EH (cell line): ENCODE results near the gene GAB2.

ENCODE experiments used
- DNase-seq: peaks from one replicate; pipeline ENCODE4 v3.0.0-alpha.2; 2015; ENCODE audit warnings: low read depth

GAB2 gene

DNA sequence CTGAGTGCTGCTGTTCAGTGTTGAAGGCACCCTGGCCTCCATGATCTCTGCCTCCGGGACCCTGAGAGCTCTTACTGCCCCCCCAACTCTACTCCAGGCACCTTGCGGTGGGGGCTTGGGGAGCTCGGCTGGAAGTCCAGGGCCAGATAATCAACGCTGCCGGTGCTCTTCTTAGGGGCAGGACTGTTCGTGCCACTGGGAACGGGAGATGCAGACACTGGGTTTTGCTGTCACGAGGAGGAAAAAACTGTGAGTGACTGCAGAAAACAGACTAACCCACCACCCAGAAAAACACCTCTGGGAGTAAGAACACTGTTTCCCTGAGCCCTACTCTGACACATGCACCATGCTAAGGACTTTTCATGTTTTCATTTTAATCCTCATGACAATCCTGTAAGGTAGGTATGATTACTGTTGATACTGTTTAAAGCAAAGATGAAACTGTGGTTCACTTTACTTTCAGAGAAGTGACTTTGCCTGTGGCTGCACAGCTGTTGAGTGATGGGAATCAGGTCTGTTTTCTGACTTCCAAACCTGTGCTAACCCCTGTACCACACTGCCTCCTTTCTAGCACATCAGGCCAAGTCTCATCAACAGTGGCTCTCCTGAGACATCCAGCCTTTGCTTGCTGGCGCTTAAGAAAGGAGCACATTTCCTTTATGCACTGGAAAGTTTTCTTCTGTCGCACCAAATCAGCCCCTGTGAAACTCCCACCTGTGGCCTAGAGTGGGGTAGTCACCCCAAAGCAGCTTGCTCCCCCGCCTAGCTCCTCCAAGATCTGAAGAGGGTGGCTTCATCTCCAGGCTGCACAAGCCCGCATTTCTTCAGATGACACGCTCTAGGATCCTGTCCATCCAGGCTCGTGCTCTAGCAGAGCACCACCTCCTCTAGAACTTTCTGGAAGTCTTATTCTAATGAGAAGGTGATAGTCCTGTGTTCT lies 197.1 kb downstream of the GAB2 start:
- DNase-seq: no peak

DNA sequence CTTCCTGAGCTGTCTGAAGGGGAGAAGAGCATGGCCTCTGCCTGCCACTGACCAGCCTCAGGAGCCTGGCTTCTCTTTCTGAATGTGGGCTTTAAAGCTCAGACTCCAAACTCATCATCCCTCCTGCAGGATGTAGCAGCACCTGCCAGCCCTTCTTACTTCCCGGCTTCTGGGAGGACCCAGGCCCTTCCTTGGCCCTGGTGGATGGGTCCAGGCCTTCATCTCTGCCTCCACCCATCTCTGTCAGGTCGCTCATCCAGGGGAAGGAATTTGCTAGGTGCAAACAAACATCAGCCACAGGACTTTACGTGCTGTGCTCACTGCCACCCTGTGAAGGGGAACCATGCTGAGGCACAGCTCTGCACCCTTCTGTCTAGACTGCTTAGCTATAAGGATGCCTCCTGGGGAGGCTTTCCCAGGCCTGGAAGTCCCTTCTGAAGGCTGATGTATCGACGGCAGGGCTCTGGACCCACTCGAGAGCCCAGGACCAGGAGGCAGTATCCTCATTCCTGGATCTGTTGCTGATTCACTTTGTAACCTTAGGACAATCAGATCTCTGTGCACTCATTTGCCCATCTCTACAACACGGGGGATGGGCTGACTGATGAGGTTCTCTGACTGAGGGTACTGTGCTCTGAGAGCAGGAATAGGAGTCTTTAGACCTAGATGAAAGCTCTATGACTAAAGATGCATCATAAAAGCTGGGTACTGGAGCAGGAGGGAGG lies 198.0 kb downstream of the GAB2 start:
- DNase-seq: no peak

DNA sequence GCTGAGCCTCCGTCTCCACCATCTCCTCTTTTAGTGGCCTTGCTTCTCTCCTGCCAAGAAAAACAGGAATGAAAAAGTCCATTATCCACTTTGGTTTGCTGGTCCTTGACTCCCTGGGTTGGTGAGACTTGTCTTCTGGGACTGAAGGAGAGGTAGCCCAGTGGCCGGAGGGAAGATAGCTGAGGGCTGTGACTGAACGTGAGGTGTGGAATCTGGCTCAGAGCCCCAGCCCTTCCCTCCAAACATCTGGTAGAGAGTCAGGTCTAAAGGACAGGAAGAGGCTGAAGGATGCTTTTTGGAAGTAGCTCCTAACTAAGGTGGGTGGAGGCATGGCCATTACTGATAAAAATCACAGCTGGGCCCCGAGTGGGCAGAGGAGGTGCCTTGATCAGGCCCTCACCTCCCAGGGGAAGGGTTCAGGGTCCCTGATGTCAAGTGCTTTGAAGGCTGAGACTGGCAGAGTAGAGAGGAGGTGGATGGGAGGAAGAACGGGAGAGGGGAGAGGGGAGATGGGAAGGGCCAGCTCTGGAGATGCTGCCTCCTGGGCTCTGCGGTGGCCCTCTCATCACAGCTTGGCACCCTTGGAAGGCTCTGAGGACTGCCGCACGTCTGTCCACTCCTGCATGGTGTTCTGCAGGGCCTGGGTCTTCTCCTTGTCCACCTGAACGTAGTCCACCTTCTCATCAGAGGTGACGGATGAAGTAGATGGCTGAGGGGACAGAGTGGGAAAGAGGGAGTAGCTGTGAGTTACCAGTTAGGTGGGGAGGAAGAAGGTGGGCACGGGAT lies 198.7 kb downstream of the GAB2 start:
- no peak for DNase-seq

DNA sequence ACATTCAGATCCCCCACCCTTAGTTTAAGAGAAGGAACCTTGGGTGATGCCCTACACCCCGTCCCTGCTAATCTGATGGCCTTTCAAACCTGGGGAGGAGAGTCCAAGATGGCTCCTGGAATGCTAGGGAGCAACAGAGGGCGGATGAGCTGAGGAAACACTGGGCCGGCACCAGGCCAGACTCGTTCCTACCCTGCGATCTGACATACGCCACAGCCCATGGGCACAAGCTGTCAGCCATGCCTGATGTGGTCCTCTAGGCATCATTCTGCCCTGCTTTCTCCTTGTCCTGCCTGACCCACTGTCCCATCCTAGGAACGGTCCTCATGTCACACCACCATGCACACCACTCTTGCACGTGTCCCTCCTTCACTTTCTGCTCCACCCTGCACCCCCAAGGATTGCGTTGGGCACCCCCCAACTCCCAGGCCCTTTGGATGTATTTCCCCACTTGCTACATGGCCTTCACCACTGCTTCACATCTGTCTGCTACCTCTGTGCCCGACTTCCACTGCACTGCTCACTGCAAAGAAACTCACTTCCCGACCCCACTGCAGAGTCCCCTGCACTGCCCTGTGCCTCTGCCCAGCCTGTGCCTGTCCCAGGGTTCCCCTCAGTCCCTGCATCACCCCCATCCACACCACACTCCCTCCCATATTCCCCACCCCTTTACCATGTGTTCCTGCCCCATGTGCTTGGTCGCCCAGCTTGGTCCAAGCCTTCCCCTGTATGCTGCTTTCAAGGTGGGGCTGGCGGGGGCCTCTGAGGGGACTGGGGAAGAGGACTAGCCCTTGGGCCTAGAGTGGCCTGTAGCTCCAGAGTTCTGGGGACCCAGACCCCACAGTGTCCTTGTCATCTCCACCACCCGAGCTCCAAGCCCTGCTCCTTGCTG lies 199.7 kb downstream of the GAB2 start:
- DNase-seq: no peak

DNA sequence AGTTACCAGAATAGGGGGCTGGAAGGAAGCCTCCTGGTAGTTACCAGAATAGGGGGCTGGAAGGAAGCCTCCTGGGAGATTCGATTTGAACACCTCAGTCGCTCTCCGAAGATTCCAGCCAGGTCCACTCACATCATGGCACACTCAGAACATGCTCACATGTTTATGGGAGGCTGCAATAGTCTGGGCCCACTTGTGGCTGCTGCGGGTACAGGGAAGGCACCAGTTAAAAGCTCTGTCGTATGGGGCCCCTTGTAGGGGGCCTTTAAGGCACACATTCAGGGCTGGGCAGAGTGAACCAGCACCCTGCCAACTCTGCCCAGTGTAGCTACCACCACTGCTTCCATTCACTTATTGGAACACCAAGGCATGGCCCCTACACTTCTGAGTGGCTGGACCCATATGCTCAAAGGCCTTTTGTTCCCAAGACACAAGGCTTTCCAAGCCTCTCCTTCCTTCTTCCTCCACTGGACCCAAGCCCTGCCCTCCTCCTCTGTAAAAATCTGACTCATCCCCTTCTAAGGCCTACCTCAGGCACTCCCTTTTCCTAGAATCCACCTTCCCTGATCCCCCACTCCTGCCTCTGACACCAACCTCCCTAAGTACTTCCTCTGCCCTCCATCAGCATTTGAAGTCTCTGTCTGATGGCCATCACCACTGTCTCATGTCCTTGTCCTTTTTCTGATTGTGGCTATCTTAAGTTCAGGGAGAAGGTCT lies 200.9 kb downstream of the GAB2 start:
- DNase-seq: peak; percentile 19

DNA sequence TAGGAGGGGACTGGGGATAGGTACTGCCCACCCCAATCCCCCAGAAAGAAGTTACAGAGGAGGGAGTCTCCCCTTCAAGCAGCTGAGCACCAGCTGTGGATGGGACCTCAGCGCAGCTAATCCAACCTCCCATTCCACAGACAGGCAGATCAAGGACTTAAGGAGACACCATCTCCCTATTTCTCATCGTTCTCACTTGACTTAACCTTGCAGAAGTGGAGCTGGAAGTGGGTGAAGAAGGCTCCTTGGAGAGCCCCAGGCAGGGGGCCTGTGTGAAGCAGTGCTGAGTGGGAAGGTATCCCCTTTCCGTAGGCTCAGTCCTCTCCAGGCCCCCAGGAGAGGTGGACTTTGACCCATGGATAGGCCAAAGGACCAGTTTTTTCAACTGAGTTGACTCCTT lies 201.6 kb downstream of the GAB2 start:
- no peak for DNase-seq

DNA sequence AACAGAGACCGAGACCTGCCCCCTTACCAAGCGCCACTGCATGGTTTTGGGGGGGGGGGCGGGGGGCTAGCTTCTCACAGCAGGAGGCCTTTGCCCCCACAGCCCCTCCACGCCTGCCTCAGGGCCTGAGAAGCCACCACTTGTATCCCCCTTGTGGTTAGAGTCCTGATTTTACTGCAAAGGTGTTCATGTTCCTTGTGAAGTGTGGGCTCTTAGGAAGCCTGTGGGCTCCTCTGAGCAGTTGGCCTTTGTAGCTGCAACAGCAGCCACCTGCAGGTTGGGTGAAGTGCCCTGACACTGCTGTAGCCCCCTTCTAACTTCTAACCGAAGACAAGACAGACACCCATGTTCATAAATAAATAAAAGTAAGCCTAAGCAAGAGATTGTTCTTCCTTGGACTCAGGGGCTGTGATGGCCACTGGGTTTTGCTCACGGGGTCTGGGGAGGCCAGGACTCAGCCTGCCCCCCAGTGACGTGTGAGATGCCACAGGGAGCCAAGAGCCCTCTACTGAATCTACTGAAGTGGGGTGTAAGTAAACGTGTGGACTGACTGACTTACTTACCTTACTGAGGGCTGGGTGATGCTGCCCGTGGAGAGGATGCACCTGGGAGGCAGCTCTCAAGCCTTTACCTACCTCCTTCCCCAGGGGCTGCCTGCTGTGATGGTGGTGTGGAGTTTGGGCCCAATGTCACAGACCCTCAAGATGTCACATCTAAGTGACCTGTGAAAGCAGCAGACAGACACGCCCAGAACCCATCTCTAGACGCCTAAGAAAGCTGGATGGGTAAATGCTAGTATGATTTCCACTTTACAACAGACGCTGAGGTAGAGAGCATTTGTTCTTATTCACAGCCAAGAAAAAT lies 203.1 kb downstream of the GAB2 start:
- DNase-seq: no peak

DNA sequence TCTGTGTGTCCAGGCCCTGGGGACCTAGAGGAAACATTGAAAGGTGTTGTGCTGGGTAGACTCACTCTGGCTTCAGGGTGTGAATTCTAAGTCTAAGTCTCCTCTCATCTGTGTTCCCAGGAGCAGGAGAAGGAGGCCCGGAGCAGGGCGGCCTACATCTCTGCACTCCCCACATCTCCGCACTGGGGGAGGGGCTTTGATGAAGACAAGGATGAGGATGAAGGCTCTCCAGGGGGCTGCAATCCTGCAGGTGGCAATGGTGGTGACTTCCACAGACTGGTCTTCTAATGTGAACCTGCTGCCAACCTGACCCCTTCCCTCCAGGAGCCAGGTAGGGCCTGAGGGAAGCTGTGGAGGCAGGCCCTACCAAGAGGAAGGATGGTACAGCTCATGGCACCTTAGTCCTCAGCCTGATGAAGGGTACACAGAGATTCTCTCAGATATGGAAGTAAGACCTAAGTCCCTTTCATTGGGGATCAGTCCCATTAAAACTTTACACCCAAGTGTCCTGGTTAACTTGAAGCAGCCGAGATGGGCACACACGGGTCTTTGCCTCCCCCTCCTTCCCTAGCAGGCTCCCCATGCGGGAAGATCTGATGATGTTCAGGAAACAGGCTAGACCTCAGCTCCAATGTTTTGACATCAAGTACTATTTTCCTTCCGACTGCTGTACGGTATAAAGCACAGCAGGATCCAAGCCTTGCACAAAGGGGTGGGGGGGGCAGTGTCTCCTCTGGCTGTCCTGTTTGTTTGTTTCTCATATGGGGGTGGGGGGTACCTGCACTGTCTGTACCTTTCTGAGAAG lies 203.9 kb downstream of the GAB2 start:
- no peak for DNase-seq

DNA sequence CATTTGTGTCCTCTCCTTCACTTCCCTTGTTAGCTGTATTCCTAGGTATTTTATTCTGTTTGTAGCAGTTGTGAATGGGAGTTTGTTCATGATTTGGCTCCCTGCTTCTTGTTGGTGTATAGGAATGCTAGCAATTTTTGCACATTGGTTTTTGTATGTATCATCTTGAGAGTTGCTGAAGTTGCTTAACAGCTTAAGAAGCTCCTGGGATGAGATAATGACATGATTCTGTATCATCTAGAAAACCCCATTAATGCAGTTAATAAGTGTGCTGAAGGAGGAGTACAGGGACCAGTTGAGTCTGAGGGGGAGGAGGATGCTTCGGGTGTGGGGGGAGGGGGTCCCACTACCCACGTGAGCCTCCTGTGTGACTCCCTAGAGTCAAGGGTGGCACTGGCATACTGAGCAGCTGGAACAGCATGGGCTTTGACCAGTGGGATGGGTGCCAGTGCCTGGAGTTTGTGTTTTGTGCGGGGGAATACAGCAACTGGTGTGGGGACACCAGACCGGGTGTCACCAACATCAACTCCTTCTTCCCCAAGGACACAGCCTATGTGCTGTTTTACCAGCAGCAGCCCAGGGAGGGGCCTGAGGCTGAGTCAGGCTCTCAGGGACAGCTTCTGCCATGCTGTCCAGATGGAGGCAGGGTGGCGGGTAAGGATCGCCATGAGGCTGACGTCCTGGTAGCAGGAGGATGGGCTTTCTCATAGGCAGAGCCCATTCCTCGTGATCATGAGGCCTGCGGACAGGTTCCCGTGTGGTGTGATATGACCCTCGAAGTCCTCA lies 204.8 kb downstream of the GAB2 start:
- DNase-seq: peak; percentile 61

DNA sequence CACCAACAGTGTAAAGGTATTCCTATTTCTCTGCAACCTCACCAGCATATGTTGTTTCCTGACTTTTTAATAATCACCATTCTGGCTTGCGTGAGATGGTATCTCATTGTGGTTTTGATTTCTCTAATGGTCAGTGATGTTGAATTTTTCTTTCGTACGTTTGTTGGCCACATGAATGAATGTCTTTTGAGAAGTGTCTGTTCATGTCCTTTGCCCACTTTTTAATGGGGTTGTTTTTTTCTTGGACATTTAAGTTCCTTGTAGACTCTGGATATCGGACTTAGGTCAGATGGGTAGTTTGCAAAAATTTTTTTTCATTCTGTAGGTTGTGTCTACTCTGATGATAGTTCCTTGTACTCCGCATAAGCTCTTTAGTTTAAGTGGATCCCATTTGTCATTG lies 206.1 kb downstream of the GAB2 start:
- DNase-seq: no peak

DNA sequence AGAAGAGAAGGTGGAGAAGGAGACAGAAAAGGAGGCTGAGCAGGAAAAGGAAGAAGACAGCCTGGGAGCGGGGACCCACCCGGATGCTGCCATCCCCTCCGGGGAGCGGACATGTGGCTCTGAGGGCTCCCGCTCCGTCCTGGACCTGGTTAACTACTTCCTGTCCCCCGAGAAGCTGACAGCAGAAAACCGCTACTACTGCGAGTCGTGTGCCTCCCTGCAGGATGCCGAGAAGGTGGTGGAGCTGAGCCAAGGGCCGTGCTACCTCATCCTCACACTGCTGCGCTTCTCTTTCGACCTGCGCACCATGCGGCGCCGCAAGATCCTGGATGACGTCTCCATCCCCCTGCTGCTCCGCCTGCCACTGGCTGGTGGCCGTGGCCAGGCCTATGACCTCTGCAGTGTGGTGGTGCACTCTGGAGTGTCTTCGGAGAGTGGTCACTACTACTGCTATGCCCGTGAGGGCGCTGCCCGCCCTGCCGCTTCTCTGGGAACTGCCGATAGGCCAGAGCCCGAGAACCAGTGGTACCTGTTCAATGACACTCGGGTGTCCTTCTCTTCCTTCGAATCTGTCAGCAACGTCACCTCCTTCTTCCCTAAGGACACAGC lies 207.5 kb downstream of the GAB2 start:
- DNase-seq: no peak

DNA sequence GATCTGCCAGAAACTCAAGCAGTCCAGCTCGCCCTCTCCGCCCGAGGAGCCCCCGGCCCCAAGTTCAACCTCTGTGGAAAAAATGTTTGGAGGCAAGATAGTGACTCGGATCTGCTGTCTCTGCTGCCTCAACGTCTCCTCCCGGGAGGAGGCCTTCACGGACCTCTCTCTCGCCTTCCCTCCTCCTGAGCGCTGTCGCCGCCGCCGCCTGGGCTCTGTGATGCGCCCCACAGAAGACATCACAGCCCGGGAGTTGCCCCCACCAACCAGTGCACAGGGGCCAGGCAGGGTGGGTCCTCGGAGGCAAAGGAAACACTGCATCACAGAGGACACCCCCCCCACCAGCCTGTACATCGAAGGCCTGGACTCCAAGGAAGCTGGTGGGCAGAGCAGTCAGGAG lies 208.1 kb downstream of the GAB2 start:
- DNase-seq: no peak

DNA sequence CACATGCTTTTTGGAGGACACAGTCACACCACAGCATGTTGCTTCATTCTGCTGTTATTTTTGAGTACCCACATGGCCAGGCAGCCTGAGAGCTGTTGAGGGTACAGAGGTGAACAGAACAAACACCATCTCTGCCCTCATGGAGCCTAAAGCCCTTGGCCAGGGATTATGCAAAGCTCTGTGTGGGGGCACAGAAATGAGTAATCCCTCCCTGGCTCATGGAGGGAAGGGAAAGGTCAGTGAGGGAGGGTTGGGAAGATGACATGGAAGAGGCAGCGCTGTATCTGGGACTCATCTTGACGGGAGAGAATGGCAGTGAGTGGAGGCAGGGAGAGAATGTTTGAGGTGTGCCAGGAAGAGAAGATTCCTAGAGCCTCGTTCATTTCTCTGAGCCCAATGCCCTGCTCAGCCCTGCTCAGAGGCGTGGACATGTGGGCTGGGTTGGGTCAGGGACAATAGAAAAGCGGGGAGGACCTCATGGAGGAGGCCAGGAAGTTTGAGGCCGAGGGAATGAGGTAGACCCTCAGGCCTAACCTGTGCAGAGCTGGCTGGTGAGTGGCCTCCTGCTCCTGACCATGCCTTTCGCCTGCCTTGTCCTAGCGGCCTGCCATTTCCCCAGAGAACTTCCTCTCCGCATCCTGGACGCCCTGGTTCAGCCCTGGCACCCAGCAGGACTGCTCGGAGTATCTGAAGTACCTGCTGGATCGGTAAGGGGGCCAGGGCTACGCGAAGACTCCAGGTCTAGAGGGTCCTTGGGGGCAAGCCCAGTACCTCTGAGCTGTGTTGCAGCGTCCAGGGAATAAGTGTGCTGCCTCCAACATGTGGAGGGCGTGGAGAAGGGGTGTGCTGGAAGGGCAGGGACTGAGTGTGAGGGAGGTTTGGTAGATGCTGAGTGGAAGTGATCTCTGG lies 209.1 kb downstream of the GAB2 start:
- DNase-seq: peak; percentile 43

DNA sequence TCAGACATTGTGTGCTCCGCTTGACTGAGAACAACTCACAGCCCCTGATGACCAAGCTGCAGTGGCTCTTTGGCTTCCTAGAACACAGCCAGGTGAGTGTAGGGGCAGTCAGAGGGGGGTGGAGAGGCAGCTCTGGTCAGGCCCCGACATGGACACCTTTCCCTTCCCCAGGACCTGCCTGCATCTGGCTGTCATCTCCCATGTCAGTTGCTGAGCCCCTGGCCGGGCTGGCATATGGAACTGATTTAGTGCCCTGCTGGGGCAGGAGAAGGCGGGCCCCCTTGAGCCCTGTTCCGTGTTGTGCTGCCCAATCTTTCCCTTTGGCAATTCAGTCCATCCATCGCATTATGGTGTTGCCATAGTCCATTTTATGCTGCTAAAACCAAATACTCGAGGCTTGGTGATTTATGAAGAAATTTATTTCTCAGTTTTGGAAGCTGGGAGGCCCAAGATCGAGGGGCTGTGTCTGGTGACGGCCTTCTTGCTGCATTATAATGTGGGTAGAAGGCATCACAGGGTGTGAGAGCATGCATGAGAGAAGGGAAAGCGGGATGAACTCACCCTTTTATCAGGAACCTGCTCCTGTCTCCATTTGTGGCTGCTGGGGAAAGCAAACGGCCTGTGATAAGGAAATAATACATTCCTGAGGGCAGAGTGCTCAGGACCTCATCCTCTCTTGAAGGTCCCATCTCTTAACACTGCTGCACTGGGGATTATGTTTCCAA lies 209.9 kb downstream of the GAB2 start:
- DNase-seq: no peak

DNA sequence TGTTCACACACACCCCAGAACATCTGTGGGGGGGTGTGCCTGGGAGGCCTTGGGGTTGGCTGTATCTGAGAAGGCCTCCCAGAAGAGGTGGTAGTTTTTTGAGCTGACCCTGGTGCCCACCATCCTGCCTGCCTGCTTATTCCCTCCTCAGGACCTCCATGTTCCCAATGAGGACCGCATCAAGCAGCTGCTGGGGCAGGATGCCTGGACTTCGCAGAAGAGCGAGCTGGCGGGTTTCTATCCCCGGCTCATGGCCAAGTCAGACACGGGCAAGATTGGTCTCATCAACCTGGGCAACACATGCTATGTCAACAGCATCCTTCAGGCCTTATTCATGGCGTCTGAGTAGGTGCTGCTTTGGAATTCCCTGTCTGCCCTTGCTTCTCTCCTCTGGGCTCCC lies 211.9 kb downstream of the GAB2 start:
- DNase-seq: no peak

DNA sequence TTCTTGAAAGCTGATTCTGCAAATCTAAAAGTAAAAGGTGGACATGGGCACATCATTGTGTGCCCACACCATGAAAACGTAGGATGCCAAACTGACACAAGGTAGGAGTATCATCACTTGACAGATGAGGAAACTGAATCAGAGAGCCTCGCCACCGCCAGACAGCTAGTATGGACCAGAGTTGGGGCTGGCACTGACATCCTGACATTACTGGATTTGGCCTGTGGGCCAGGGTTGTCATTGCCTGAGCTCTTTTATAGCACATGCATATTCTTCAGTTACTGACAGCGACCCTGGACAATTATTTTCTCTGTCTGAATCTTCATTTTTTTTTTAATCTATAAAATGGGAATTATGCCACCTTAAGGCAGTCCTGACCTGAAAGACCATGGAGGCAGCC lies 212.4 kb downstream of the GAB2 start:
- no peak for DNase-seq
